Stomach (tissue), 9 donors: Measurements from ENCODE around the gene PLCB4. TPM values are rescaled to one million over a fixed set of nuclear protein-coding genes. Genes with fewer than 3 reads are reported as not detected.

ENCODE experiments used
- DNase-seq, 2 donors: peaks; one replicate each; pipeline versions ENCODE4 v3.0.0 to v3.0.0-alpha.2; 2013 to 2019
- H3K27ac ChIP-seq, 5 donors: fragments of 200-600 bp in 4 of 5; sonication (generic) in 4 of 5; one replicate each; pipeline ENCODE4 v1.5.1; 2013 to 2019; ENCODE audit warnings: mild to moderate bottlenecking in 1 of 5, moderate library complexity in 1 of 5
- H3K27me3 ChIP-seq, 3 donors: fragments of 200-600 bp; sonication (generic); one replicate each; pipeline ENCODE4 v1.5.1; 2017 to 2019; ENCODE audit warnings: mixed run types in 1 of 3
- H3K36me3 ChIP-seq, 4 donors: fragments of 200-600 bp; sonication (generic); 1 replicate in 3 of 4; 2 replicates in 1 of 4; pipeline ENCODE4 v1.5.1; 2016 to 2019
- H3K4me1 ChIP-seq, 4 donors: fragments of 200-600 bp; sonication (generic); one replicate each; pipeline ENCODE4 v1.5.1; 2016 to 2019
- H3K4me3 ChIP-seq, 4 donors: fragments of 200-600 bp; sonication (generic) in 3 of 4; one replicate each; pipeline ENCODE4 v1.5.1; 2016 to 2019; ENCODE audit warnings: mild to moderate bottlenecking in 1 of 4
- H3K9me3 ChIP-seq, 4 donors: fragments of 200-600 bp; sonication (generic); one replicate each; pipeline ENCODE4 v1.5.1; 2016 to 2019
- EP300 ChIP-seq: sonication (generic); formaldehyde crosslinking; IDR thresholded peaks from one replicate; pipeline ENCODE4 v1.6.1; 2017; ENCODE audit warnings: antibody characterized with exemption
- POLR2A ChIP-seq, 4 donors: fragments of 450-650 bp; IDR thresholded peaks; one replicate each; pipeline ENCODE4 v1.6.1; 2016; ENCODE audit warnings: antibody characterized with exemption in 4 of 4, control low read depth in 2 of 4, mild to moderate bottlenecking in 1 of 4, moderate library complexity in 1 of 4
- POLR2AphosphoS5 ChIP-seq, 3 donors: sonication (generic); formaldehyde crosslinking; IDR thresholded peaks; one replicate each; pipeline ENCODE4 v1.6.1; 2016; ENCODE audit warnings: antibody characterized with exemption in 3 of 3
- WGBS, 5 donors: extraction: QIAGEN DNeasy Blood & Tissue Kit in 3 of 5; methylation state at CpG; one replicate each; pipeline versions ENCODE4 v1.1.5 to v1.1.7; 2013 to 2018; 5-methylcytosine and 5-hydroxymethylcytosine counted together
- intact Hi-C: fragments of 100-400 bp; cut with DNase I; formaldehyde crosslinking; loops from one replicate; pipeline ENCODE4 v1.15.1; 2023; ENCODE audit warnings: low total_unique reads
- polyA plus RNA-seq, 3 donors: library from polyadenylated mRNA; stranded (reverse); fragments of 200-250 nt; gene quantifications; one replicate each; pipeline ENCODE4 v1.2.3, GENCODE V29; 2013
- total RNA-seq, 5 donors: library from RNA; depleted of rRNA; stranded (reverse); fragments of >200 nt; gene quantifications; one replicate each; pipeline versions ENCODE4 v1.1.0 to v1.2.3, GENCODE V29; 2014 to 2016
- TF ChIP-seq, protein P1 (sequence below), 7 experiments: fragments of 450-650 bp in 4 of 7; fragments of 200-600 bp in 3 of 7; sonication (generic) in 3 of 7; IDR thresholded peaks; one replicate each; pipeline ENCODE4 v1.5.1; 2016 to 2019; ENCODE audit warnings: antibody characterized with exemption in 7 of 7, control low read depth in 2 of 7, mild to moderate bottlenecking in 1 of 7
- donor health status: healthy with polysubstance abuse.
- donor health status: Bipolar disorder and iron deficiency.
- donor health status: healthy.

Gene PLCB4
- total and polyA plus RNA-seq, 8 donors: 5.3 to 29.4 (median 22.3) TPM

DNA sequence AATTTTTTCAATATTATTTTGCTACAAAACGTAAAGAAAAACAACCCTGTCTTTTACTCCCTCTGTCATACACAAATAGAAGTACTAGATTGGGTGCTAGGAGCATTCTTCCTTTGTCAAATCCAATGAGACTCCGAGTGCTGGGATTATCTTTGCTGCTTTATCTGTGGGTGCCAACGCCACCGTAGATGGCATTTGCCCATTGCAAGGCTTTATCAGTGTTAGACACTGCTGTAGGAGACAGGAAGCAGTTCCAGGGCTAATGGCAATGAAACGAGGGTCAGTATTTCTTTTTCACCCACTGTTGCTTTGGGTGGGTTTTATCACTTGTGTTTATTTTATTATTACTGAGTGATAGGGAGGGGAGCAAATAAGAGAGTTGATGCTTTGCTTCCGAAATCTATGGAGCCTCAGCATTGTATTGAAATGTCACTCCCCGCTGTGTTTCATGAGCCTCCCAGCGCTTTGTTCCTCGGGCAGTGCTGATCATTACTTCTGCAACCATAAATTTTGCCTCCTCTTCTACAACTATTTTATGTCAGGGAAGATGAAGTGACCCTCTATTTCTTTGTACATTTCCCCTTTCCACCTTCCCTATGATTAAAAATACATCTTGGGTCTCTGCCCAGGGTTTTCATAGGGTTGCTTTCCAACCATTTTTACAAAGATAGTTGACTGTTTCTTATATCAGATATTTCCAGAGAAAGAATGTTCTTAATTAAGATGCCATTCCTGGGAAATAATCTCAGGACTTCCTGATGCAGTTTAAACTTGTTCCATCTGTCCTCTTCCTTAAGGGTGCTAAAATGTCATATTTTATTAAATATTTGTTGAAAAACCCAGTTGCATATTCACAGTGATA lies 358.8 kb downstream of the PLCB4 start:
- Histone ChIP-seq H3K27me3 (no peaks in the 10 kb centered on the region), H3K4me3 (no peak overlapping the region), H3K4me1 (no peaks in the 10 kb centered on the region), H3K27ac (no peak overlapping the region), H3K36me3 (peaks cover 0 to 43% (median 24%) of the 10 kb centered on the region in 4 donors), H3K9me3 (no peaks in the 10 kb centered on the region)
- WGBS, 5 donors: 77 to 81% (median 78%) methylated on average over 9 of the region's 9 CpGs
- TF ChIP-seq POLR2AphosphoS5 (IDR thresholded peaks at IDR 0.05): no peak
- intact Hi-C loops: no loop called here
- no peak for DNase-seq

DNA sequence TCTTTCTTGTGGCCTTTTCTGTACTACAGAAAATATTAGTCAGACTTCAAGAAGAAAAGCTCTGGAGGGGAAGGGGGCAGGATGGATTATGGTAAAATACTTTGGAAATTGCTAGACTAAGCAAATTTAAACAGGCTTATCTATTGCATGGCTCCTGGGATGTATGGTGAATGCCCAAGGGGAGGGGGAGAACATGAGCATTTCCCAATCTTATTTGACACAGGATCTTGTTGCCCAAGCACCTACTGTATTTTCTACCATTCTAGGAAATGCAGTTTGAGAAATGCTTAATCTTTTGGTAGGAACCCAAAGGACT lies 359.4 kb downstream of the PLCB4 start:
- no peaks in the 10 kb centered on the region for H3K27me3 ChIP-seq
- TF ChIP-seq, protein P1, sequence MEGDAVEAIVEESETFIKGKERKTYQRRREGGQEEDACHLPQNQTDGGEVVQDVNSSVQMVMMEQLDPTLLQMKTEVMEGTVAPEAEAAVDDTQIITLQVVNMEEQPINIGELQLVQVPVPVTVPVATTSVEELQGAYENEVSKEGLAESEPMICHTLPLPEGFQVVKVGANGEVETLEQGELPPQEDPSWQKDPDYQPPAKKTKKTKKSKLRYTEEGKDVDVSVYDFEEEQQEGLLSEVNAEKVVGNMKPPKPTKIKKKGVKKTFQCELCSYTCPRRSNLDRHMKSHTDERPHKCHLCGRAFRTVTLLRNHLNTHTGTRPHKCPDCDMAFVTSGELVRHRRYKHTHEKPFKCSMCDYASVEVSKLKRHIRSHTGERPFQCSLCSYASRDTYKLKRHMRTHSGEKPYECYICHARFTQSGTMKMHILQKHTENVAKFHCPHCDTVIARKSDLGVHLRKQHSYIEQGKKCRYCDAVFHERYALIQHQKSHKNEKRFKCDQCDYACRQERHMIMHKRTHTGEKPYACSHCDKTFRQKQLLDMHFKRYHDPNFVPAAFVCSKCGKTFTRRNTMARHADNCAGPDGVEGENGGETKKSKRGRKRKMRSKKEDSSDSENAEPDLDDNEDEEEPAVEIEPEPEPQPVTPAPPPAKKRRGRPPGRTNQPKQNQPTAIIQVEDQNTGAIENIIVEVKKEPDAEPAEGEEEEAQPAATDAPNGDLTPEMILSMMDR (IDR thresholded peaks at IDR 0.05): no peak
- TF ChIP-seq EP300 (no peak), POLR2A (IDR thresholded peaks at IDR 0.05) (no peak), POLR2AphosphoS5 (IDR thresholded peaks at IDR 0.05) (no peak)
- peaks cover 0 to 48% (median 27%) of the 10 kb centered on the region in 4 donors for H3K36me3 ChIP-seq
- H3K9me3 ChIP-seq: no peaks in the 10 kb centered on the region
- intact Hi-C loops: no loop called here
- no peaks in the 10 kb centered on the region for H3K4me1 ChIP-seq
- no peak for DNase-seq
- no peak overlapping the region for H3K4me3 ChIP-seq
- no peak overlapping the region for H3K27ac ChIP-seq

DNA sequence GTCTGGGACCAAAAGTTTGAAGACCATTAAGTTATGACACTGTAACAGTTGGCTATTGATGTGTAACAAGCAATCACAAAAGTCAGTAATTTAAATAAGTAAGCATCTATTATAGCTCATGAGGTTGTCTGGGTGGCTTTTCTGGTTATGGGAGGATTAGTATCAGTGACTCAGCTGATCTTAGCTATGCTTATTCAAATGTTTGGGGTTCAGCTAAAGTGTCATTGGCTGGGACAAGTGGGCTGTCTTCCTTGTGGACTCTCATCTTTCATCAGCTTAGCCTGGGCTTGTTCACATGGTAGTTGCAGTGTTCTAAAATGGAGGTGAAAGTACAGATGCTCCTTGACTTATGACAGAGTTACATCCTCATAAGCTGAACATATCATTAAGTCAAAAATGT lies 370.9 kb downstream of the PLCB4 start:
- intact Hi-C loops: no loop called here
- no peaks in the 10 kb centered on the region for H3K4me1 ChIP-seq
- H3K27me3 ChIP-seq: no peaks in the 10 kb centered on the region
- peaks cover 0 to 12% (median 4%) of the 10 kb centered on the region in 4 donors for H3K9me3 ChIP-seq
- H3K36me3 ChIP-seq: peaks cover 5 to 68% (median 52%) of the 10 kb centered on the region in 4 donors
- H3K4me3 ChIP-seq: no peak overlapping the region
- TF ChIP-seq POLR2AphosphoS5 (IDR thresholded peaks at IDR 0.05) (no peak), POLR2A (IDR thresholded peaks at IDR 0.05) (no peak), EP300 (no peak)
- TF ChIP-seq, protein P1 (IDR thresholded peaks at IDR 0.05): no peak
- no peak for DNase-seq
- no peak overlapping the region for H3K27ac ChIP-seq

DNA sequence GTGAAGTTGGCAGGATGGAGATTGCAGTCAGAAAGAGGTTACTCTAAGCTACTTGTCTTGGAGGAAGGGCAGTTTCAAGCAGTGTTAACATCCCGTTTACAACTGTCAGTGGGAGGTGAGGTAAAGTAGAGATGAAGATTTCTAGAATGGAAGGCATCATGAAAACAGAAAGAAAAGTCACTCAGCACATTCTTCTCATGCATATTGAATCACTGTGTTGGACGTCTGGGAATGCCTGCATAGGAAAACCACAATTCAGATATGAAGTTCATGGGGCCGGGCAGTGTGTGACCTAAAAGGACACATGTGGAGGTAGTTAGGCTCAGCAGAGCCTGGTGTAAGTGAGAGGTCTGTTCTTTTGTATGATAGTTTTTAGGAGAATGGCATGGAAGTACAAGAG lies 372.0 kb downstream of the PLCB4 start:
- Histone ChIP-seq H3K4me1 (no peaks in the 10 kb centered on the region), H3K36me3 (peaks cover 5 to 71% (median 58%) of the 10 kb centered on the region in 4 donors), H3K4me3 (no peak overlapping the region), H3K9me3 (peaks cover 0 to 12% (median 4%) of the 10 kb centered on the region in 4 donors), H3K27ac (no peak overlapping the region), H3K27me3 (no peaks in the 10 kb centered on the region)
- TF ChIP-seq POLR2A (IDR thresholded peaks at IDR 0.05): no peak
- TF ChIP-seq EP300: no peak
- TF ChIP-seq POLR2AphosphoS5 (IDR thresholded peaks at IDR 0.05): no peak
- TF ChIP-seq, protein P1 (IDR thresholded peaks at IDR 0.05): no peak
- intact Hi-C loops: no loop called here
- 50 to 62% (median 60%) methylated on average over 3 of the region's 3 CpGs for WGBS, 5 donors
- no peak for DNase-seq

DNA sequence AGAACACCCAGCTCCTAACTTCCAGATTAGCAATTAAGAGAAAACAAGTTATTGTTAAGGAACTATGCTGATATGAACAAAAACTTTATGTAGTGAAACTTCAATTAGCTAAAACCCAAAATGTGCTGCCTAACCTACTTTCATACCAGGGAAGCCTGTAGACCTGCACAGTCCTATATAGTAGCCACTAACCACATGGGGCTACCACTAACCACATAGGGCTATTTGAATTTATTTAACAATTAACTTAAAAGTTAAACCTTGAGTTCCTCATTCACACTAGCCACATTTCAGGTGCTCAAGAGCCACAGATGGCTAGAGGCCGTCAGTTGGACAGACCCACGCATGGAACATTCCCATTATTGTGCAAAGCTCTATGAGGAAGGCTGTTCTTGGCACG lies 373.1 kb downstream of the PLCB4 start:
- WGBS, 5 donors: 85 to 92% (median 90%) methylated on average over 3 of the region's 3 CpGs
- Histone ChIP-seq H3K27ac (no peak overlapping the region), H3K4me3 (no peak overlapping the region), H3K36me3 (peaks cover 5 to 68% (median 53%) of the 10 kb centered on the region in 4 donors), H3K9me3 (peaks cover 0 to 12% (median 4%) of the 10 kb centered on the region in 4 donors), H3K4me1 (no peaks in the 10 kb centered on the region), H3K27me3 (no peaks in the 10 kb centered on the region)
- intact Hi-C loops: no loop called here
- no peak for TF ChIP-seq POLR2AphosphoS5 (IDR thresholded peaks at IDR 0.05)
- TF ChIP-seq, protein P1 (IDR thresholded peaks at IDR 0.05): no peak
- TF ChIP-seq POLR2A (IDR thresholded peaks at IDR 0.05): no peak
- no peak for TF ChIP-seq EP300
- DNase-seq: no peak
